ENCODE results near the gene IL1RAPL1. TPM values are rescaled to one million over a fixed set of nuclear protein-coding genes. Genes with fewer than 3 reads are reported as not detected.

IL1RAPL1 gene
- total and polyA plus RNA-seq, 5 donors, result 0.48 to 3.1 (median 2.4) TPM

DNA sequence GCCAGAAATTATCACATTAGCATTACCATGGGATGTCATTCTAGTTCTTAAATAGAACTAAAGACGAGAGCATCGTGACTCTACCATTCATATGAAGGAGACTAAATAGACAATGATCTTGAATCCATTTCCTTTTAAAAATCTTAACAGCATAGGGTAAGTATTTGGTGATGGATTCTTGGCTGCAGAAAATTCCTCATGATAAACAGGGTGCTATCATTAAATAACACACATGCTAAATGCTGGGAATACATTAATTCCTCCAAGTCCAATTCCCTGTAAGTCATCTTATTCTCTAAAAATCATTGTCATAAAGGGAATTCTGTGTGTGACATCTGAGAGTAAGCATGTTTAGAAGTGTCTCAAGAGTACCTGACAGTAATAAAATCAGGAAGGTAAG lies 1157.7 kb downstream of the IL1RAPL1 start:
- H3K27ac ChIP-seq (ENCODE audit: low read length), result no peak overlapping the region
- no peaks in the 10 kb centered on the region for H3K9me3 ChIP-seq (ENCODE audit: control insufficient read depth, low read length)
- ATAC-seq, result no peak
- intact Hi-C loops (cut with DNase I), result no loop called here
- H3K4me1 ChIP-seq (ENCODE audit: control insufficient read depth, insufficient read depth, low read length), result no peaks in the 10 kb centered on the region
- DNase-seq, result no peak
- H3K4me3 ChIP-seq (ENCODE audit: low read length), result no peak overlapping the region
- WGBS, result 66% methylated on average over 2 of the region's 2 CpGs
- H3K27me3 ChIP-seq (ENCODE audit: control insufficient read depth, insufficient read depth), result no peaks in the 10 kb centered on the region

DNA sequence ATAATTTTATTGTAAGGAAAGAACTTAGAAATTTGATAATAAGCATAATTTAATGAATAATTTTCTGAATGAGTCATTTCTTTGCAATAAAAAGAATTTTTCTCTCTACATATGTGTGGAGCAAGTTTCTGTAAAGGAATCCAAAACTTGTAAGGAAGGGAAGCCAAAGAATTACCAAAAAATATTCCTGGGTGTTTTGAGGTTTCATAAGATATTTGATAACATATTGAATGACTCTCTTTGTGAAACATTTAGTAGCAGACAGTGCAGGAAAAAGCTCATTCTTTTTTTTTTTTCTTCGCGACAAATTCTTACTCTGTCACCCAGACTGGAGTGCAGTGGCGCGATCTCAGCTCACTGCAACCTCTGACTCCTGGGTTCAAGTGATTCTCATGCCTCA lies 1159.1 kb downstream of the IL1RAPL1 start:
- no peak for ATAC-seq
- WGBS, result 65% methylated on average over 4 of the region's 4 CpGs
- H3K4me1 ChIP-seq (ENCODE audit: control insufficient read depth, insufficient read depth, low read length), result no peaks in the 10 kb centered on the region
- no peaks in the 10 kb centered on the region for H3K9me3 ChIP-seq (ENCODE audit: control insufficient read depth, low read length)
- intact Hi-C loops (cut with DNase I), result no loop called here
- no peak for DNase-seq
- no peak overlapping the region for H3K4me3 ChIP-seq (ENCODE audit: low read length)
- no peak overlapping the region for H3K27ac ChIP-seq (ENCODE audit: low read length)
- no peaks in the 10 kb centered on the region for H3K27me3 ChIP-seq (ENCODE audit: control insufficient read depth, insufficient read depth)

DNA sequence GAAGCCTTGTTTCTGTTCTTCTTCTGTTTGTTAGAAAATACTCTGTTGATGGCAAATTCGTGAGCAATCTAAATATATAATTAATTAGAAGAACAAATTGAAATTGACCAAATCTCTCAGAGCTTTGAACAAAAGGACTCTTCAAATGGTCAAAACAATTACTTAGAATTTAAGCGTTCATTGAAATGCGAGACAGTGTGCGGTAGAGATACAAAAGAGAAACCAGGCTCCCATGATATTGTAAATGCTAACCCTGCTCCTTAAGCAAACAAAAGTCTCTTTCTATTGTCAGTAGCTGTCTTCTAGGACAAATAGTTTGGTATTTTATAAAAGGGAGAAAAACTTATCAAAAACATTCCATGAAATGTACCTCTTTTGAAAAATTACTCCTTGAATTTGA lies 1174.8 kb downstream of the IL1RAPL1 start:
- Histone ChIP-seq H3K4me3 (ENCODE audit: low read length) (no peak overlapping the region), H3K4me1 (ENCODE audit: control insufficient read depth, insufficient read depth, low read length) (no peaks in the 10 kb centered on the region), H3K27ac (ENCODE audit: low read length) (no peak overlapping the region), H3K9me3 (ENCODE audit: control insufficient read depth, low read length) (no peaks in the 10 kb centered on the region), H3K27me3 (ENCODE audit: control insufficient read depth, insufficient read depth) (no peaks in the 10 kb centered on the region)
- ATAC-seq (no peak), DNase-seq (no peak)
- intact Hi-C loops (cut with DNase I), result no loop called here
- WGBS, result 72% methylated on average over 4 of the region's 4 CpGs

- no peak overlapping the region for H3K27ac ChIP-seq (ENCODE audit: low read length)
- no peaks in the 10 kb centered on the region for H3K4me1 ChIP-seq (ENCODE audit: control insufficient read depth, insufficient read depth, low read length)
- WGBS, result 97% methylated on average over 5 of the region's 5 CpGs
- intact Hi-C loops (cut with DNase I), result no loop called here
- H3K9me3 ChIP-seq (ENCODE audit: control insufficient read depth, low read length), result no peaks in the 10 kb centered on the region
- H3K27me3 ChIP-seq (ENCODE audit: control insufficient read depth, insufficient read depth), result no peaks in the 10 kb centered on the region
- ATAC-seq (no peak), DNase-seq (no peak)
- no peak overlapping the region for H3K4me3 ChIP-seq (ENCODE audit: low read length)
These were observed 1188.6 kb downstream of the IL1RAPL1 start for GRCh38 chrX:29775890-29776289.

GRCh38 chrX:29787656-29788055 lies 1200.4 kb downstream of the IL1RAPL1 start:
- 93% methylated on average over 2 of the region's 2 CpGs for WGBS
- DNase-seq (no peak), ATAC-seq (no peak)
- no peak overlapping the region for H3K4me3 ChIP-seq (ENCODE audit: low read length)
- intact Hi-C loops (cut with DNase I), result no loop called here
- no peak overlapping the region for H3K27ac ChIP-seq (ENCODE audit: low read length)
- no peaks in the 10 kb centered on the region for H3K4me1 ChIP-seq (ENCODE audit: control insufficient read depth, insufficient read depth, low read length)
- H3K9me3 ChIP-seq (ENCODE audit: control insufficient read depth, low read length), result no peaks in the 10 kb centered on the region
- no peaks in the 10 kb centered on the region for H3K27me3 ChIP-seq (ENCODE audit: control insufficient read depth, insufficient read depth)

DNA sequence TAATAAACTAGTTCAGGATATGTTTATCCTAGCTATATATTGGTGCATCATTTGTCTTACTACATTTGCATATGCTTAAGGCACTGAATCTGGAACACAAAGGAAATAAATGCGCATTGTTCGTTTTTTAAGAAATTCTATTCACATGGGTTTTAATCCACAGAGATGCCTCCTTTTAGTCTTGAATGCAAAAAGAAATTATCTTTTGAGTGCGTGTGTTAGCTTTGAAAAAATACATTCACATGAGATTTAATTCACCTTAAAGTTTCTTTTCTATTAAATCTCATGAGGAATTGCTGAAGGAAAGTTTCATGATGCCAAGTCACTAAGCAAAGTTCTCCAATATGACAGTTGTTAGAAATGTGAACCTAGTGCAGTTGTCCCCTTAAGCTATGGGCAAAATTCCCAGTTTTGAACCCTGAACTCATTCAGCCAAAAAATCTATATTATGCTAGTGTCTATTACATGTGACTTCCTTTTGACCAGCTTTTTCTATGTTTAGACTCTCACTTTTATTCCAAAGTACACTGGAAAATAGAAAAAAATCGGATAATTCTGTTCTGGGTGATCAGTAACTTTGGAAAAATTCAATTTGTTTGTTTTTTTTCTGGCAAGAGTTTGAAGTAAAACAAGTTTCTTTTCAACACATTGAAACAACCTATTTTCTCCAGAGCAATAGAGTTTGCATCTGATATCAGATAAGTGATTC lies 1201.9 kb downstream of the IL1RAPL1 start:
- intact Hi-C loops (cut with DNase I), result no loop called here
- Histone ChIP-seq H3K27ac (ENCODE audit: low read length) (no peak overlapping the region), H3K27me3 (ENCODE audit: control insufficient read depth, insufficient read depth) (no peaks in the 10 kb centered on the region), H3K4me1 (ENCODE audit: control insufficient read depth, insufficient read depth, low read length) (no peaks in the 10 kb centered on the region), H3K4me3 (ENCODE audit: low read length) (no peak overlapping the region), H3K9me3 (ENCODE audit: control insufficient read depth, low read length) (no peaks in the 10 kb centered on the region)
- ATAC-seq (no peak), DNase-seq (no peak)
- WGBS, result 76% methylated on average over 4 of the region's 4 CpGs

DNA sequence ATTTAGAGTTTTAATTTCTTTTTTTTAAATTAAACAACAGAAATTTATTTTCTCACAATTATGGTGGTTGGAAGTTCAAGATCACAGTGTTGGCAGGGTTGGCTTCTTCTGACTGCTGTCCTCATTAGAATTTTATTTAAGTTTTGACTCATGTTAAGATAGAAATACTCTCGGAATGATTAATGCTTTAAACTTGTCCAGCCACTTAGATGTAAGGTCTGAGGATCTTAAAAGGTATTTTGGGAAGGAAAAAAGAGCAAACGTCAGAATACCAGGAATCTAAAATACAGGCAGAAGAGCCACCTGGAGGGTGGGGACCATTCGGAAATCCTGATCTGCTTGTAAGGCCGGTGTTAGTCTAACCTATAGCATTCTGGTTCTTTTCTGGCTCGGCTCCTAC lies 1205.1 kb downstream of the IL1RAPL1 start:
- ATAC-seq (no peak), DNase-seq (no peak)
- 79% methylated on average over 5 of the region's 5 CpGs for WGBS
- Histone ChIP-seq H3K9me3 (ENCODE audit: control insufficient read depth, low read length) (no peaks in the 10 kb centered on the region), H3K27ac (ENCODE audit: low read length) (no peak overlapping the region), H3K4me1 (ENCODE audit: control insufficient read depth, insufficient read depth, low read length) (no peaks in the 10 kb centered on the region), H3K27me3 (ENCODE audit: control insufficient read depth, insufficient read depth) (no peaks in the 10 kb centered on the region), H3K4me3 (ENCODE audit: low read length) (no peak overlapping the region)
- intact Hi-C loops (cut with DNase I), result no loop called here

DNA sequence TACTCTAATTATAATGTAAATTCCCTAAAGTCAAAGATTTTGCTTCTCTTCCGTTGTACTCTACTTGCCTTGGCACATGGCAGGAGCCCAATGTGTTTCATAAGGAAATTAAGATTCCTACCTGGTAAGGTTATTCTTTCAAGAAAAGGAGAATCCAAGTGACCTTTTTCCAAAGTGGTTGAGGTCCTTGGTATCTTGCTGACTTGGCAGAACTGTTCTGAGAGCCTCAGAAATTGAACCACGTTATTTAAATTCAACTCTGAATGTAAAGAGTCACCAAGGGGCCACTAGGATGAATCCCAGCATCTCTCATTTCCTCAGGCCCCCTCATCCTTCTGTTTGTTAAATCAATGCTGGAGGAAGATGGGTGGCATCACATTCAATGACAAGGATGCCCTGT lies 1209.9 kb downstream of the IL1RAPL1 start:
- Histone ChIP-seq H3K9me3 (ENCODE audit: control insufficient read depth, low read length) (no peaks in the 10 kb centered on the region), H3K4me3 (ENCODE audit: low read length) (no peak overlapping the region), H3K4me1 (ENCODE audit: control insufficient read depth, insufficient read depth, low read length) (no peaks in the 10 kb centered on the region), H3K27ac (ENCODE audit: low read length) (no peak overlapping the region), H3K27me3 (ENCODE audit: control insufficient read depth, insufficient read depth) (no peaks in the 10 kb centered on the region)
- WGBS, result 86% methylated on average over 2 of the region's 2 CpGs
- intact Hi-C loops (cut with DNase I), result no loop called here
- DNase-seq (no peak), ATAC-seq (no peak)

DNA sequence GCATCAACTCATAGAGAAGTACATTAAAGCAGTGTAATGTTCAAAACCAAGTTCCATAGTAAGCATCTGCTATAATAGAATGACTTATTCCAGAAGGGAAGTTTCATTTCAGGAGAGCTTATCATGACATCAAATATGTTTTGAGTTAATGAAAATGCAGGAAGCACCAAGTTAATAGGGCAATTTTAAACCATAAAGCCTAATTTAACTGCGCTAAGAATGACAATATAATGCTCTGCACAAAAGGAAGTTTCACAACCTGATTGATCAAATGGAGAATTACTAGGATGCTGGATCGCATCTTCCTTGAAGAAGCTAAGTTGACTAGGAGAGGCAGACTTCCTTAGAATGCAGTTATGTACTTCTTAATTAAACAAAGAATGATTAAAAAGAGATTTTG lies 1211.2 kb downstream of the IL1RAPL1 start:
- WGBS, result 86% methylated on average over 2 of the region's 2 CpGs

GRCh38 chrX:29813174-29813573 lies 1225.9 kb downstream of the IL1RAPL1 start:
- no peak overlapping the region for H3K4me3 ChIP-seq (ENCODE audit: low read length)
- DNase-seq (no peak), ATAC-seq (no peak)
- H3K9me3 ChIP-seq (ENCODE audit: control insufficient read depth, low read length), result no peaks in the 10 kb centered on the region
- intact Hi-C loops (cut with DNase I), result no loop called here
- H3K27ac ChIP-seq (ENCODE audit: low read length), result no peak overlapping the region
- no peaks in the 10 kb centered on the region for H3K27me3 ChIP-seq (ENCODE audit: control insufficient read depth, insufficient read depth)
- no peaks in the 10 kb centered on the region for H3K4me1 ChIP-seq (ENCODE audit: control insufficient read depth, insufficient read depth, low read length)

More for the DNA sequence above, 1211.2 kb downstream of the IL1RAPL1 start:
- ATAC-seq (no peak), DNase-seq (no peak)
- Histone ChIP-seq H3K27ac (ENCODE audit: low read length) (no peak overlapping the region), H3K9me3 (ENCODE audit: control insufficient read depth, low read length) (no peaks in the 10 kb centered on the region), H3K27me3 (ENCODE audit: control insufficient read depth, insufficient read depth) (no peaks in the 10 kb centered on the region), H3K4me1 (ENCODE audit: control insufficient read depth, insufficient read depth, low read length) (no peaks in the 10 kb centered on the region), H3K4me3 (ENCODE audit: low read length) (no peak overlapping the region)
- intact Hi-C loops (cut with DNase I), result no loop called here

GRCh38 chrX:29824176-29824906 lies 1237.1 kb downstream of the IL1RAPL1 start:
- no peak overlapping the region for H3K4me3 ChIP-seq (ENCODE audit: low read length)
- H3K9me3 ChIP-seq (ENCODE audit: control insufficient read depth, low read length), result no peaks in the 10 kb centered on the region
- ATAC-seq (no peak), DNase-seq (no peak)
- no peaks in the 10 kb centered on the region for H3K27me3 ChIP-seq (ENCODE audit: control insufficient read depth, insufficient read depth)
- intact Hi-C loops (cut with DNase I), result no loop called here
- H3K4me1 ChIP-seq (ENCODE audit: control insufficient read depth, insufficient read depth, low read length), result no peaks in the 10 kb centered on the region
- 65% methylated on average over 6 of the region's 6 CpGs for WGBS
- no peak overlapping the region for H3K27ac ChIP-seq (ENCODE audit: low read length)

Data from right cardiac atrium (tissue), 5 donors.